ENCODE measurements around the gene TNF.

GRCh38 chr6:31610968-31611367 lies 35.6 kb downstream of the TNF start:
- TF ChIP-seq POLR2A (IDR thresholded peaks at IDR 0.05; ENCODE audit: low read length) = no peak
- no peak for TF ChIP-seq GATA1 (IDR thresholded peaks at IDR 0.05; ENCODE audit: low read depth, low read length)

All from erythroblast (primary cell).